GM23338 (cell line): ENCODE measurements around the gene B3GNT9. TPM values are rescaled to one million over a fixed set of nuclear protein-coding genes. Genes with fewer than 3 reads are reported as not detected.

ENCODE experiments used
- ATAC-seq: fragments of 200-7000 bp; cut with Tn5 transposase; 3 replicates; pipeline ENCODE4 v1.9.1; 2020
- DNase-seq: peaks from one replicate; pipeline ENCODE4 v3.0.0-alpha.2; 2015; ENCODE audit warnings: low spot score
- H2AFZ ChIP-seq: fragments of 200-600 bp; sonication (generic); 2 replicates; pipeline ENCODE4 v1.8.0; 2016; ENCODE audit warnings: antibody characterized with exemption, mild to moderate bottlenecking, moderate library complexity
- H3F3A ChIP-seq: fragments of 200-600 bp; sonication (generic); replicated peaks from 2 replicates; pipeline ENCODE4 v1.8.0; 2017; ENCODE audit warnings: antibody characterized with exemption, mixed run types, low read depth
- H3K27ac ChIP-seq: fragments of 200-600 bp; sonication (generic); 2 replicates; pipeline ENCODE4 v1.6.1; 2016; ENCODE audit warnings: low read depth
- H3K27me3 ChIP-seq: fragments of 200-600 bp; sonication (generic); 2 replicates; pipeline ENCODE4 v1.8.0; 2016; ENCODE audit warnings: mild to moderate bottlenecking, mixed run types, moderate library complexity; ENCODE audit not compliant: insufficient read depth
- H3K36me3 ChIP-seq: fragments of 200-600 bp; sonication (generic); 2 replicates; pipeline ENCODE4 v1.8.0; 2016; ENCODE audit warnings: mild to moderate bottlenecking; ENCODE audit not compliant: insufficient read depth
- H3K4me1 ChIP-seq: fragments of 200-600 bp; sonication (generic); 2 replicates; pipeline ENCODE4 v1.8.0; 2016; ENCODE audit warnings: mild to moderate bottlenecking, moderate library complexity; ENCODE audit not compliant: insufficient read depth
- H3K4me2 ChIP-seq: fragments of 200-600 bp; sonication (generic); 2 replicates; pipeline ENCODE4 v1.7.1; 2017; ENCODE audit warnings: mixed run types
- H3K4me3 ChIP-seq: fragments of 200-600 bp; sonication (generic); 2 replicates; pipeline ENCODE4 v1.6.1; 2016; ENCODE audit warnings: mixed run types
- H3K79me2 ChIP-seq: fragments of 200-600 bp; sonication (generic); replicated peaks from 2 replicates; pipeline ENCODE4 v1.8.0; 2017; ENCODE audit warnings: mild to moderate bottlenecking; ENCODE audit not compliant: insufficient read depth
- H3K9me2 ChIP-seq: fragments of 200-600 bp; sonication (generic); 2 replicates; pipeline ENCODE4 v1.8.0; 2017; ENCODE audit not compliant: insufficient read depth
- H4K20me1 ChIP-seq: fragments of 200-600 bp; sonication (generic); replicated peaks from 2 replicates; pipeline ENCODE4 v1.8.0; 2017; ENCODE audit warnings: mild to moderate bottlenecking; ENCODE audit not compliant: insufficient read depth
- H3K27ac Mint-ChIP-seq: 2 replicates; pipeline ENCODE4 v1.8.0; 2020; ENCODE audit warnings: inconsistent platforms, mild to moderate bottlenecking, moderate library complexity, mixed read lengths
- H3K27me3 Mint-ChIP-seq: 3 replicates; pipeline ENCODE4 v1.8.0; 2022; ENCODE audit warnings: low read depth, mild to moderate bottlenecking, moderate library complexity, mixed read lengths, inconsistent platforms; ENCODE audit not compliant: insufficient read depth, poor library complexity
- H3K36me3 Mint-ChIP-seq: 3 replicates; pipeline ENCODE4 v1.8.0; 2021; ENCODE audit warnings: low read depth, mild to moderate bottlenecking, inconsistent platforms, moderate library complexity, mixed read lengths
- H3K4me1 Mint-ChIP-seq: 3 replicates; pipeline ENCODE4 v1.8.0; 2020; ENCODE audit warnings: mild to moderate bottlenecking, inconsistent platforms, mixed read lengths
- H3K4me3 Mint-ChIP-seq: 3 replicates; pipeline ENCODE4 v1.8.0; 2021; ENCODE audit warnings: moderate library complexity, mild to moderate bottlenecking, inconsistent platforms, mixed read lengths
- H3K9me3 Mint-ChIP-seq: 3 replicates; pipeline ENCODE4 v1.8.0; 2020; ENCODE audit warnings: moderate library complexity, mild to moderate bottlenecking, inconsistent platforms, mixed read lengths
- CREB1 ChIP-seq: fragments of 250-450 bp; sonication (Bioruptor Pico); IDR thresholded peaks from 2 replicates; pipeline ENCODE4 v1.5.0; 2020; ENCODE audit warnings: low read depth, mild to moderate bottlenecking, moderate library complexity
- EZH2 ChIP-seq: fragments of 200-600 bp; sonication (generic); IDR thresholded peaks from one replicate; pipeline ENCODE4 v1.8.0; 2017; ENCODE audit warnings: antibody characterized with exemption, mild to moderate bottlenecking, low read depth; ENCODE audit not compliant: unreplicated experiment
- EZH2phosphoT487 ChIP-seq: fragments of 200-600 bp; sonication (generic); IDR thresholded peaks from one replicate; pipeline ENCODE4 v1.8.1; 2018; ENCODE audit warnings: antibody characterized with exemption; ENCODE audit not compliant: unreplicated experiment
- JUNB ChIP-seq: IDR thresholded peaks from one replicate; pipeline ENCODE4 v1.6.1; 2016; ENCODE audit warnings: antibody characterized with exemption; ENCODE audit not compliant: unreplicated experiment
- NANOG ChIP-seq: IDR thresholded peaks from 2 replicates; pipeline ENCODE4 v1.6.1; 2016; ENCODE audit warnings: antibody characterized with exemption, borderline replicate concordance
- POLR2AphosphoS5 ChIP-seq: IDR thresholded peaks from 2 replicates; pipeline ENCODE4 v1.6.1; 2016; ENCODE audit warnings: antibody characterized with exemption, low read depth
- STAT1 ChIP-seq: IDR thresholded peaks from one replicate; pipeline ENCODE4 v1.6.1; 2016; ENCODE audit warnings: antibody characterized with exemption; ENCODE audit not compliant: unreplicated experiment
- ZNF114 ChIP-seq: fragments of 250-450 bp; sonication (Bioruptor Pico); IDR thresholded peaks from 2 replicates; pipeline ENCODE4 v1.5.0; 2020; ENCODE audit warnings: mild to moderate bottlenecking, moderate library complexity
- ZNF331 ChIP-seq: fragments of 250-450 bp; sonication (Bioruptor Pico); IDR thresholded peaks from 2 replicates; pipeline ENCODE4 v1.5.0; 2020; ENCODE audit warnings: low read depth, mild to moderate bottlenecking, moderate library complexity
- polyA plus RNA-seq: library from polyadenylated mRNA; unstranded; fragments of >200 nt; fragmentation: Nextera tagmentation; extraction: Ambion mirVana; gene quantifications from 2 replicates; pipeline ENCODE4 v1.2.1, GENCODE V29; 2016
- total RNA-seq: library from RNA; depleted of rRNA; stranded (reverse); fragments of >200 nt; shearing (Covaris generic); gene quantifications from 2 replicates; pipeline ENCODE4 v1.2.3, GENCODE V29; 2014
- TF ChIP-seq, protein P1 (sequence below): fragments of 250-450 bp; sonication (Bioruptor Pico); IDR thresholded peaks from 2 replicates; pipeline ENCODE4 v1.5.0; 2020; ENCODE audit warnings: mild to moderate bottlenecking, moderate library complexity
- TF ChIP-seq, protein P2 (sequence below), 2 experiments: fragments of 200-600 bp in 1 of 2; sonication (generic) in 1 of 2; conservative IDR thresholded peaks; 2 replicates each; pipeline versions ENCODE4 v1.5.1 to v1.6.1; 2016 to 2017; ENCODE audit warnings: antibody characterized with exemption in 2 of 2, low read depth in 2 of 2, mild to moderate bottlenecking in 2 of 2, moderate library complexity in 1 of 2
- TF ChIP-seq, protein P3 (sequence below): IDR thresholded peaks from one replicate; pipeline ENCODE4 v1.6.1; 2018; ENCODE audit warnings: antibody characterized with exemption; ENCODE audit not compliant: unreplicated experiment

The B3GNT9 gene
- total and polyA plus RNA-seq, 2 experiments from 2014 or later = 0.99 to 7.0 TPM

DNA sequence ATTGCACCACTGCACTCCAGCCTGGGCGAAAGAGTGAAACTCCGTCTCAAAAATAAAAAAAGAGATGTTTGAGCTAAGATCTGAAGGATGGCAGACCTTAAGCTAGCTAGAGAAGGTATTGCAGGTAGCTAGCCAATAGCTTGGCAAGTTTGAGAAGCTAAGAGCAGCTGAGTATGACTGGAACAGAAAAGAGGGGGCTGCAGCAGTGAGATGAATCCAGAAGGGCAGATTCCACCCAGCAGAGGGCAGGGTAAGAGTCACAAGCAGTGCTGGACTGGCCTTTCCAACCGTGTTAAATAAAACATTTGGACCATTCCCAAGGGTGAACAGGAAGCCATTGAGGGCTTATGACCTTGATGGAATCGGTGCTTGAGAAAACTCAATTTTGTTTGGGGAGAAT is 46.7 kb downstream of the B3GNT9 start (continued):
- TF ChIP-seq, protein P1, sequence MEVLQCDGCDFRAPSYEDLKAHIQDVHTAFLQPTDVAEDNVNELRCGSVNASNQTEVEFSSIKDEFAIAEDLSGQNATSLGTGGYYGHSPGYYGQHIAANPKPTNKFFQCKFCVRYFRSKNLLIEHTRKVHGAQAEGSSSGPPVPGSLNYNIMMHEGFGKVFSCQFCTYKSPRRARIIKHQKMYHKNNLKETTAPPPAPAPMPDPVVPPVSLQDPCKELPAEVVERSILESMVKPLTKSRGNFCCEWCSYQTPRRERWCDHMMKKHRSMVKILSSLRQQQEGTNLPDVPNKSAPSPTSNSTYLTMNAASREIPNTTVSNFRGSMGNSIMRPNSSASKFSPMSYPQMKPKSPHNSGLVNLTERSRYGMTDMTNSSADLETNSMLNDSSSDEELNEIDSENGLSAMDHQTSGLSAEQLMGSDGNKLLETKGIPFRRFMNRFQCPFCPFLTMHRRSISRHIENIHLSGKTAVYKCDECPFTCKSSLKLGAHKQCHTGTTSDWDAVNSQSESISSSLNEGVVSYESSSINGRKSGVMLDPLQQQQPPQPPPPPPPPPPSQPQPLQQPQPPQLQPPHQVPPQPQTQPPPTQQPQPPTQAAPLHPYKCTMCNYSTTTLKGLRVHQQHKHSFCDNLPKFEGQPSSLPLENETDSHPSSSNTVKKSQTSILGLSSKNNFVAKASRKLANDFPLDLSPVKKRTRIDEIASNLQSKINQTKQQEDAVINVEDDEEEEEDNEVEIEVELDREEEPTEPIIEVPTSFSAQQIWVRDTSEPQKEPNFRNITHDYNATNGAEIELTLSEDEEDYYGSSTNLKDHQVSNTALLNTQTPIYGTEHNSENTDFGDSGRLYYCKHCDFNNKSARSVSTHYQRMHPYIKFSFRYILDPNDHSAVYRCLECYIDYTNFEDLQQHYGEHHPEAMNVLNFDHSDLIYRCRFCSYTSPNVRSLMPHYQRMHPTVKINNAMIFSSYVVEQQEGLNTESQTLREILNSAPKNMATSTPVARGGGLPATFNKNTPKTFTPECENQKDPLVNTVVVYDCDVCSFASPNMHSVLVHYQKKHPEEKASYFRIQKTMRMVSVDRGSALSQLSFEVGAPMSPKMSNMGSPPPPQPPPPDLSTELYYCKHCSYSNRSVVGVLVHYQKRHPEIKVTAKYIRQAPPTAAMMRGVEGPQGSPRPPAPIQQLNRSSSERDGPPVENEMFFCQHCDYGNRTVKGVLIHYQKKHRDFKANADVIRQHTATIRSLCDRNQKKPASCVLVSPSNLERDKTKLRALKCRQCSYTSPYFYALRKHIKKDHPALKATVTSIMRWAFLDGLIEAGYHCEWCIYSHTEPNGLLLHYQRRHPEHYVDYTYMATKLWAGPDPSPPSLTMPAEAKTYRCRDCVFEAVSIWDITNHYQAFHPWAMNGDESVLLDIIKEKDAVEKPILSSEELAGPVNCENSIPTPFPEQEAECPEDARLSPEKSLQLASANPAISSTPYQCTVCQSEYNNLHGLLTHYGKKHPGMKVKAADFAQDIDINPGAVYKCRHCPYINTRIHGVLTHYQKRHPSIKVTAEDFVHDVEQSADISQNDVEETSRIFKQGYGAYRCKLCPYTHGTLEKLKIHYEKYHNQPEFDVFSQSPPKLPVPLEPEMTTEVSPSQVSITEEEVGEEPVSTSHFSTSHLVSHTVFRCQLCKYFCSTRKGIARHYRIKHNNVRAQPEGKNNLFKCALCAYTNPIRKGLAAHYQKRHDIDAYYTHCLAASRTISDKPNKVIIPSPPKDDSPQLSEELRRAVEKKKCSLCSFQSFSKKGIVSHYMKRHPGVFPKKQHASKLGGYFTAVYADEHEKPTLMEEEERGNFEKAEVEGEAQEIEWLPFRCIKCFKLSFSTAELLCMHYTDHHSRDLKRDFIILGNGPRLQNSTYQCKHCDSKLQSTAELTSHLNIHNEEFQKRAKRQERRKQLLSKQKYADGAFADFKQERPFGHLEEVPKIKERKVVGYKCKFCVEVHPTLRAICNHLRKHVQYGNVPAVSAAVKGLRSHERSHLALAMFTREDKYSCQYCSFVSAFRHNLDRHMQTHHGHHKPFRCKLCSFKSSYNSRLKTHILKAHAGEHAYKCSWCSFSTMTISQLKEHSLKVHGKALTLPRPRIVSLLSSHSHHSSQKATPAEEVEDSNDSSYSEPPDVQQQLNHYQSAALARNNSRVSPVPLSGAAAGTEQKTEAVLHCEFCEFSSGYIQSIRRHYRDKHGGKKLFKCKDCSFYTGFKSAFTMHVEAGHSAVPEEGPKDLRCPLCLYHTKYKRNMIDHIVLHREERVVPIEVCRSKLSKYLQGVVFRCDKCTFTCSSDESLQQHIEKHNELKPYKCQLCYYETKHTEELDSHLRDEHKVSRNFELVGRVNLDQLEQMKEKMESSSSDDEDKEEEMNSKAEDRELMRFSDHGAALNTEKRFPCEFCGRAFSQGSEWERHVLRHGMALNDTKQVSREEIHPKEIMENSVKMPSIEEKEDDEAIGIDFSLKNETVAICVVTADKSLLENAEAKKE (CRISPR knock-in tag) = no peak
- TF ChIP-seq STAT1 = no peak
- no peak for TF ChIP-seq NANOG

DNA sequence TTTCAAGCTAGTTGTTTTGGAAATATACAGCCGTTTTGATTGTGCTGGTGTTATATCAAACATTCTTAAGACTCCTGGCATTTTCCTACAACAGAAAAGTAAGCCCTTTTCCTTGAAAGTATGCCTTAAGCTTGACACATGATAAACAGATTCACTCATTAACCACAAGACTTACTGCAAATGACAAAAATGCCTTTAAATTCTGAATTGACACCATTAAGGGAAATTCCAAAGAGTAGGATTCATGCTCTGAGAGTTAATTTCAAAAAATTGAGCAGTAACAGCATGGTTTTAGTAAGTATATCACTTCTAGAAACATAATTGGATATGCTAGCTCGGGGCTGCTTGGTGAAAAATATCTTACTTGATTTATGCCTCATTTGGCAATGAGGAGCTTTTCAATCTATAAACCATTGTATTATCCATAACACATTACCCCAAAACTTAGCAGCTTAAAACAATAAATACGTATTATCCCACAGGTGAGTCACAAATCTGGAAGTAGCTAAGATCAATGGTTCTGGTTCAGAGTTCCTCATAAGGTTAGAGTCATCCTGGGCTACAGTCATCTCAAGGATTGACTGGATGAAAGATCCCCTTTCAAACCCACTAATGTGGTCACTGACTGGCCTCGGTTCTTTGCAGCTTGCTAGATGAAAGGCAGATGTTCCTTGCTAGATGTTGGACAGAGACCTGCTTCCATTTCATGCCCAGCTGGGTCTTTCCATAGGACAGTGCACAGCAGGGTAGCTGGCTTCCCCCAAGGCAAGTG is 49.3 kb downstream of the B3GNT9 start:
- Mint-ChIP-seq H3K36me3 (no peaks in the 10 kb centered on the region), H3K9me3 (no peaks in the 10 kb centered on the region), H3K4me3 (no peak overlapping the region), H3K27me3 (peaks cover 2% of the 10 kb centered on the region), H3K27ac (no peak overlapping the region), H3K4me1 (no peaks in the 10 kb centered on the region)
- Histone ChIP-seq H3K4me3 (no peak overlapping the region), H3K36me3 (no peaks in the 10 kb centered on the region), H3K4me1 (no peaks in the 10 kb centered on the region), H3K79me2 (no peaks in the 10 kb centered on the region), H3K27ac (no peak overlapping the region), H2AFZ (no peak overlapping the region), H3K4me2 (no peak overlapping the region), H3K9me2 (no peaks in the 10 kb centered on the region), H4K20me1 (no peaks in the 10 kb centered on the region; the same call in 1 of the 2 replicates), H3K27me3 (no peaks in the 10 kb centered on the region), H3F3A (no peaks in the 10 kb centered on the region)
- ATAC-seq (no peak), DNase-seq (no peak)
- TF ChIP-seq STAT1 (no peak), CREB1 (no peak), EZH2phosphoT487 (no peak), ZNF114 (CRISPR knock-in tag) (no peak), EZH2 (no peak), ZNF331 (CRISPR knock-in tag) (no peak), JUNB (no peak), POLR2AphosphoS5 (no peak), NANOG (no peak)
- TF ChIP-seq, protein P2, sequence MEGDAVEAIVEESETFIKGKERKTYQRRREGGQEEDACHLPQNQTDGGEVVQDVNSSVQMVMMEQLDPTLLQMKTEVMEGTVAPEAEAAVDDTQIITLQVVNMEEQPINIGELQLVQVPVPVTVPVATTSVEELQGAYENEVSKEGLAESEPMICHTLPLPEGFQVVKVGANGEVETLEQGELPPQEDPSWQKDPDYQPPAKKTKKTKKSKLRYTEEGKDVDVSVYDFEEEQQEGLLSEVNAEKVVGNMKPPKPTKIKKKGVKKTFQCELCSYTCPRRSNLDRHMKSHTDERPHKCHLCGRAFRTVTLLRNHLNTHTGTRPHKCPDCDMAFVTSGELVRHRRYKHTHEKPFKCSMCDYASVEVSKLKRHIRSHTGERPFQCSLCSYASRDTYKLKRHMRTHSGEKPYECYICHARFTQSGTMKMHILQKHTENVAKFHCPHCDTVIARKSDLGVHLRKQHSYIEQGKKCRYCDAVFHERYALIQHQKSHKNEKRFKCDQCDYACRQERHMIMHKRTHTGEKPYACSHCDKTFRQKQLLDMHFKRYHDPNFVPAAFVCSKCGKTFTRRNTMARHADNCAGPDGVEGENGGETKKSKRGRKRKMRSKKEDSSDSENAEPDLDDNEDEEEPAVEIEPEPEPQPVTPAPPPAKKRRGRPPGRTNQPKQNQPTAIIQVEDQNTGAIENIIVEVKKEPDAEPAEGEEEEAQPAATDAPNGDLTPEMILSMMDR (conservative IDR thresholded peaks at IDR 0.05; ENCODE audit: low read depth in 2 of 2) = no peak
- TF ChIP-seq, protein P3, sequence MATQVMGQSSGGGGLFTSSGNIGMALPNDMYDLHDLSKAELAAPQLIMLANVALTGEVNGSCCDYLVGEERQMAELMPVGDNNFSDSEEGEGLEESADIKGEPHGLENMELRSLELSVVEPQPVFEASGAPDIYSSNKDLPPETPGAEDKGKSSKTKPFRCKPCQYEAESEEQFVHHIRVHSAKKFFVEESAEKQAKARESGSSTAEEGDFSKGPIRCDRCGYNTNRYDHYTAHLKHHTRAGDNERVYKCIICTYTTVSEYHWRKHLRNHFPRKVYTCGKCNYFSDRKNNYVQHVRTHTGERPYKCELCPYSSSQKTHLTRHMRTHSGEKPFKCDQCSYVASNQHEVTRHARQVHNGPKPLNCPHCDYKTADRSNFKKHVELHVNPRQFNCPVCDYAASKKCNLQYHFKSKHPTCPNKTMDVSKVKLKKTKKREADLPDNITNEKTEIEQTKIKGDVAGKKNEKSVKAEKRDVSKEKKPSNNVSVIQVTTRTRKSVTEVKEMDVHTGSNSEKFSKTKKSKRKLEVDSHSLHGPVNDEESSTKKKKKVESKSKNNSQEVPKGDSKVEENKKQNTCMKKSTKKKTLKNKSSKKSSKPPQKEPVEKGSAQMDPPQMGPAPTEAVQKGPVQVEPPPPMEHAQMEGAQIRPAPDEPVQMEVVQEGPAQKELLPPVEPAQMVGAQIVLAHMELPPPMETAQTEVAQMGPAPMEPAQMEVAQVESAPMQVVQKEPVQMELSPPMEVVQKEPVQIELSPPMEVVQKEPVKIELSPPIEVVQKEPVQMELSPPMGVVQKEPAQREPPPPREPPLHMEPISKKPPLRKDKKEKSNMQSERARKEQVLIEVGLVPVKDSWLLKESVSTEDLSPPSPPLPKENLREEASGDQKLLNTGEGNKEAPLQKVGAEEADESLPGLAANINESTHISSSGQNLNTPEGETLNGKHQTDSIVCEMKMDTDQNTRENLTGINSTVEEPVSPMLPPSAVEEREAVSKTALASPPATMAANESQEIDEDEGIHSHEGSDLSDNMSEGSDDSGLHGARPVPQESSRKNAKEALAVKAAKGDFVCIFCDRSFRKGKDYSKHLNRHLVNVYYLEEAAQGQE = no peak
